ENCODE measurements around the gene CNGA3. TPM values are rescaled to one million over a fixed set of nuclear protein-coding genes. Genes with fewer than 3 reads are reported as not detected.
"Not testable (repeated sequence)": the region's sequence is repeated elsewhere in the genome, so short reads cannot be mapped to it uniquely, and the experiment has no call there.

CNGA3 gene
- total RNA-seq, 1 donor from 2014 or later: not detected

DNA sequence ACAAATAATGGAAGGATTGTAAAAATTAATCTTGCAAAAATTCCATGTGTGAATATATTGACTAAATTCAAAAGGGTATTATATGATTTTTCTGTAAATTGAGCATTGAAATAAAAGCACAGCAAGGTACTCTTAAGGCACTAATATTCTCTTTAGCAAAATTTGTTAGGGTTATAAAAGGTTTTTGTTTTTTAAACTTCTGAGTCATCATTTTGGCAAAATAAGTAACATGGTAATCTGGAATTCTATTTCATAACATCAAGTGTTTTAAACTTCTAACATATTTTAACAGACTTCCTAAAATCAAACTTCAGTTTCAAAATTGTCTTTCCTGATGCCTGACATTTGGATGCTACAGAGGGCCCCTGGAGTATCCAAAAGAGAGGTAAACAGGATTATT, 85.9 kb downstream of the CNGA3 start:
- Mint-ChIP-seq H3K4me3 (ENCODE audit: low read depth) (no peak overlapping the region), H3K4me1 (ENCODE audit: low read depth) (peaks cover 3% of the 10 kb centered on the region), H3K27me3 (ENCODE audit: low read depth) (peaks cover 10% of the 10 kb centered on the region), H3K27ac (no peak overlapping the region), H3K9me3 (peaks cover 20% of the 10 kb centered on the region), H3K36me3 (ENCODE audit: low read depth) (peaks cover 7% of the 10 kb centered on the region)
- DNase-seq (ENCODE audit: low spot score): no peak
- intact Hi-C loops (cut with micrococcal nuclease): no loop called here

DNA sequence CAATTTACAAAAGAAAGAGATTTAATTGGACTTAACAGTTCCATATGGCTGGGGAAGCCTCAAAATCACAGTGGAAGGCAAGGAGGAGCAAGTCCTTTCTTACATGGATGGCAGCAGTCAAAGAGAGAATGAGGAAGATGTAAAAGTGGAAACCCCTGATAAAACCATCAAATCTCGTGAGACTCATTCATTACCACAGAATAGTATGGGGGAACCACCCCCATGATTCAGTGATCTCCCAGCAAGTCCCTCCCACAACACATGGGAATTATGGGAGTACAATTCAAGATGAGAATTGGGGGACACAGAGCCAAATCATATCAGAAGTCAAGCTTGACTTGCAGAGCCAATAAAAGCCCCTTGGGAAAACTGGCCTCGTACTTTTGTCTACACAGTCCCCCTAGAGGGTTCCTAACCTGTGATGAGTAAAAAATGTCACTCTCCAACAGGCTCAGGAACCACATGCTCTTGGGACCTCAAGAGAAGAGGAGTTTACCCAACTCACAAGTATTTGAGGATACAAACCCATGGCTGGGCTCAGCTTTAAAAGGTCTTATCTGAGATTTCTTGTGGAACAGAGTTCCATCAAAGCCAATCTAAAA, 87.2 kb downstream of the CNGA3 start:
- peaks cover 5% of the 10 kb centered on the region for H3K27me3 Mint-ChIP-seq (ENCODE audit: low read depth)
- peaks cover 9% of the 10 kb centered on the region for H3K36me3 Mint-ChIP-seq (ENCODE audit: low read depth)
- H3K4me3 Mint-ChIP-seq (ENCODE audit: low read depth): no peak overlapping the region
- peaks cover 13% of the 10 kb centered on the region for H3K4me1 Mint-ChIP-seq (ENCODE audit: low read depth)
- H3K9me3 Mint-ChIP-seq: peaks cover 24% of the 10 kb centered on the region
- H3K27ac Mint-ChIP-seq: no peak overlapping the region
- intact Hi-C loops (cut with micrococcal nuclease): no loop called here
- DNase-seq (ENCODE audit: low spot score): no peak

DNA sequence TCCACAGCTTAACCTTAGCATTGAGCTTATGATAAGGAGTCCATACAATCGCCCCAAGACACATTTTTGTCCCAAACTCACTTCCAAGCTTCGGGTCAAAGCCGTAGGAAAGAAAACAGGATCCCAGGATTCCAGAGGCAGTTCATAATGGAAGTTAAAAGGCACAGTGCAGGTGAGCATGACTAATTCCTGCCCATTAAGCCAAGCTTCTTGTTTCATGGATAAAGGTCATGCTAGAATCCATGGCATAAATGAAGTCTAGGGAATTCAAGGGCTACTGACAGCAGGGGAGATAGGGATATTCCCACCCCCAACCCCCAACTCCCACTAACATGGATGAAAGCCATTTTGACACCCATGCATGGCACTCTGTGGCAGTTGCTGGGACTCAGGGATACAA, 88.2 kb downstream of the CNGA3 start:
- intact Hi-C loops (cut with micrococcal nuclease): no loop called here
- H3K9me3 Mint-ChIP-seq: peaks cover 34% of the 10 kb centered on the region
- no peak overlapping the region for H3K4me3 Mint-ChIP-seq (ENCODE audit: low read depth)
- no peak for DNase-seq (ENCODE audit: low spot score)
- no peak overlapping the region for H3K27ac Mint-ChIP-seq
- H3K27me3 Mint-ChIP-seq (ENCODE audit: low read depth): no peaks in the 10 kb centered on the region
- H3K4me1 Mint-ChIP-seq (ENCODE audit: low read depth): peaks cover 22% of the 10 kb centered on the region
- H3K36me3 Mint-ChIP-seq (ENCODE audit: low read depth): peaks cover 17% of the 10 kb centered on the region

DNA sequence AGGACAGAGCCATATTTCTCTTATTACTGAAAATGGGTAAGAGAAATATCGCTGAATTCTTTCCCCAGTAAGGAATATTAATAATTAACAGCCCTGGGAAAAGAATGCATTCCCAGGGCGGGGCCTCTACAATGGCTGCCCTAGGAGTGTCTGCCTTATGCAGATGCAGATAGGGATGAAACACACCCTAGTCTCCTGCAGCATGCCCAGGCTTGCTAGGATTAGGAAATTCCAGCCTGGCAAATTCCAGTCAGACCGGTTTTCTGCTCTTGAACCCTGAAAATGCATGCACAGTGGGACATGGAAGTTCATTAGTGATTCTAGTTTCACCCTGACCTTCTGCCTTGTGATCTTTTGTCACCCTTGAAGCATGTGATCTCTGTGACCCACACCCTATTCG, 89.4 kb downstream of the CNGA3 start:
- Mint-ChIP-seq H3K36me3 (ENCODE audit: low read depth) (peaks cover 28% of the 10 kb centered on the region), H3K4me1 (ENCODE audit: low read depth) (peaks cover 25% of the 10 kb centered on the region), H3K9me3 (peaks cover 46% of the 10 kb centered on the region)
- H3K27me3 Mint-ChIP-seq (ENCODE audit: low read depth); H3K4me3 Mint-ChIP-seq (ENCODE audit: low read depth); H3K27ac Mint-ChIP-seq; intact Hi-C loops (cut with micrococcal nuclease): not testable (repeated sequence)
- DNase-seq (ENCODE audit: low spot score): peak; percentile 2

DNA sequence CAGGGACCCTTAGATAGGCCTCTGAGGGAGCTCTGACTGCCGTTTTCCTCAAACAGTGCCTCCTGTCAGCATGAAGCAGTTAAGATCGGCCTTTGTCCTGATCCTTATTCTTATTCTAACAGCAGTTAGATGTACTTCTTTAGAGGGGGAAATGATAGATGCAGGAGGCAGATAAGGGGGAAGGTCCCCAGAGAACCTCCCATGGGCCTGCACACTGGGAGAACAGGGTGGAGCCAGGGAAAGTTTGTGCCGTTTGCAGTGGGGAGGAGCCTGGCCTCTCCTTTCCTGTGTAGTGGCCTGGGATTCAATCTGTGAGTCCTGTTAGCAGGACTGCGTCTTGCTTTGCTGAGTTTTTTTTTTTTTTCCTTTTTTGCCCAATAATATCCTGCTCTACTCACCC, 90.5 kb downstream of the CNGA3 start:
- no peak for DNase-seq (ENCODE audit: low spot score)
- Mint-ChIP-seq H3K4me1 (ENCODE audit: low read depth) (peaks cover 25% of the 10 kb centered on the region), H3K27me3 (ENCODE audit: low read depth) (no peaks in the 10 kb centered on the region), H3K27ac (no peak overlapping the region), H3K4me3 (ENCODE audit: low read depth) (no peak overlapping the region), H3K9me3 (peaks cover 49% of the 10 kb centered on the region), H3K36me3 (ENCODE audit: low read depth) (peaks cover 29% of the 10 kb centered on the region)
- intact Hi-C loops (cut with micrococcal nuclease): no loop called here

DNA sequence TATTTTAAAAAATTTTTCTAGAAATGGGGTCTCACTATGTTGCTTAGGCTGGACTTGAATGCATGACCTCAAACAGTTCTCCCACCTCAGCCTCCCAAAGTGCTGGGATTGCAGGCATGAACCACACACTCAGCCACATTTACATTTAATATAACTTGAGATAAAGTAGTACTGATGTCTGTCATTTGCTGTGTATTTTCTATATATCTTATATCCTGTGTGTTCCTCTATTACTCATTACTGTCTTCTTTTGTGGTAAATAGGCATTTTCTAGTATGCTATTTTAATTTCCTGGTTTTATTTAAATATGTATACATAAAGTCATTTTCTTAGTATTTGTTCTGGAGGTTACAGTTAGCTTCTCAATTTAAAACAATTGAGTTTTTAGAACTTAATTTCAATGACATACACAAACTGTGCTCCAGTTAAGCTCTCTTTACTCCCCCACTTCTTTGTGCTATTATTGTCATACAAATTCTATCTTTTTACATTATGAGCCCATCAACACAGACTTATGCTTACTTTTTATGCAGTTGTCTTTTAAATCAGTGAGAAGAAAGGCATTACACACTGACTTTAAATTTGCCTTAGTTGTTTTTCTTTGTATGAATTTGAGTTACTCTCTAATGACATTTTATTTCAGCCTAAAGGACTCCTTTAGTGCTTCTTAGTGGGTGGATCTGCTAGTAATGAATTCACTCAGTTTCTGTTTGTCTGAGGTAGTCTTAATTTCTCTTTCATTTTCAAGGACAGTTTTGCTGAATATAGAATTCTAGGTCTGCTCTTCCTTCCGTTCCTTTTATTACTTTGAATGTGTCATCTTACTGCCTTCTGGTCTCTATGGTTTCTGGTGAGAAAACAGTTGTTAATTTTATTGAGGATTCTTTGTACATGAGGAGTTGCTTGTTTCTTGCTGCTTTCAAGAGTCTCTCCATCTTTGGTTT, 92.2 kb downstream of the CNGA3 start:
- H3K9me3 Mint-ChIP-seq: peaks cover 39% of the 10 kb centered on the region
- peak; percentile 4 for DNase-seq (ENCODE audit: low spot score)

DNA sequence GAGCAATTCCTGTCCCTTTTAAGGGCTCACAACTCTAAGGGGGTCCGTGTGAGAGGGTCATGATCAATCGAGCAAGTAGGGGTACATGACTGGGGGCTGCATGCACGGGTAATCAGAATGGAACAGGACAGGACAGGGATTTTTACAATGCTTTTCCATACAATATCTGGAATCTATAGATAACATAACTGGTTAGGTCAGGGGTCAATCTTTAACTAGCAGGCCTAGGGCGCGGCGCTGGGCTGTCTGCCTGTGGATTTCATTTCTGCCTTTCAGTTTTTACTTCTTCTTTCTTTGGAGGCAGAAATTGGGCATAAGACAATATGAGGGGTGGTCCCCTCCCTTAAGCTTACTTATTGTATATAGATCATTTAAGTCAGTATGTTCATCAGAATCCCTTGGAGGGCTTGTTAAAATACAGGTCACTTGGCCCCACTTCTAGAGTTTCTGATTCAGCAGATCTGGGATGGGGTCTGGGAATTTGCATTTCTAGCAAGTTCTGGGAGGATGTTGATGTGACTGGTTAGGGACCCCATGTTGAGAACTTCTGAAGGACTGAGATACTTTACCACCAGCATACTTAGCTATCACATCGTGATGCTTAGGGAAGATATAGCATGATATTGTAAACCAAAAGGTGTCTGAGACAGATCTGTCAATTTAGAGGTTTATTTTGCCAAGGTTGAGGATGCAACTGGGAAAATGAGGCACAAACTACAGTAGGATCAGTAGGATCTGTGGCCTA, 95.6 kb downstream of the CNGA3 start:
- Mint-ChIP-seq H3K4me3 (ENCODE audit: low read depth) (no peak overlapping the region), H3K4me1 (ENCODE audit: low read depth) (peaks cover 43% of the 10 kb centered on the region), H3K27ac (no peak overlapping the region), H3K9me3 (peaks cover 30% of the 10 kb centered on the region), H3K27me3 (ENCODE audit: low read depth) (no peaks in the 10 kb centered on the region), H3K36me3 (ENCODE audit: low read depth) (peaks cover 25% of the 10 kb centered on the region)
- intact Hi-C loops (cut with micrococcal nuclease): no loop called here
- DNase-seq (ENCODE audit: low spot score): no peak

More for the DNA sequence above, 92.2 kb downstream of the CNGA3 start:
- Mint-ChIP-seq H3K4me3 (ENCODE audit: low read depth) (peak overlapping the region; percentile 61), H3K27ac (peak overlapping the region; percentile 93), H3K4me1 (ENCODE audit: low read depth) (peaks cover 25% of the 10 kb centered on the region), H3K27me3 (ENCODE audit: low read depth) (no peaks in the 10 kb centered on the region), H3K36me3 (ENCODE audit: low read depth) (peaks cover 24% of the 10 kb centered on the region)
- intact Hi-C loops (cut with micrococcal nuclease): loop anchor here (1.0 to 2.0 kb wide), 3 partner anchors 20 to 44 kb away; no protein-coding TSS in a partner anchor

DNA sequence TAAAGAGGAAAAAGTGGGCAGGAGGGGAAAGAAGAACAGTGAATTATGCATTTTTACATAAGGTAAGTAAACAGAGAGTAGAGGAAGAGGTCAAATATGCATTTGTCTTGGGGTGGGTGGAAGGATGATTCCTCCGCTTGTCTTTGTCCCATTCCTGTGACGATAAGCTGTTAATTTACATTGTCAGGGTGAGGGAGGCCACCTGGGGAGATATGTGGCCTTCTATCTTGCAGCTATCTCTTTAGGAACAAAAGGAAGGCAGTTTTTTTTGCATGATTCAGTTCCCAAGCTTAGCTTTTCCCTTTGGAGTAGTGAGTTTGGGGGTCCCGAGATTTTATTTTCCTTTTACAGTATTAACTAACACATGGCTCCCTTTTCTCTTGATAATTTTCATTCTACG, 96.2 kb downstream of the CNGA3 start:
- Mint-ChIP-seq H3K9me3 (peaks cover 26% of the 10 kb centered on the region), H3K36me3 (ENCODE audit: low read depth) (peaks cover 25% of the 10 kb centered on the region), H3K27ac (no peak overlapping the region), H3K4me1 (ENCODE audit: low read depth) (peaks cover 44% of the 10 kb centered on the region), H3K4me3 (ENCODE audit: low read depth) (no peak overlapping the region), H3K27me3 (ENCODE audit: low read depth) (no peaks in the 10 kb centered on the region)
- DNase-seq (ENCODE audit: low spot score): no peak
- intact Hi-C loops (cut with micrococcal nuclease): no loop called here

DNA sequence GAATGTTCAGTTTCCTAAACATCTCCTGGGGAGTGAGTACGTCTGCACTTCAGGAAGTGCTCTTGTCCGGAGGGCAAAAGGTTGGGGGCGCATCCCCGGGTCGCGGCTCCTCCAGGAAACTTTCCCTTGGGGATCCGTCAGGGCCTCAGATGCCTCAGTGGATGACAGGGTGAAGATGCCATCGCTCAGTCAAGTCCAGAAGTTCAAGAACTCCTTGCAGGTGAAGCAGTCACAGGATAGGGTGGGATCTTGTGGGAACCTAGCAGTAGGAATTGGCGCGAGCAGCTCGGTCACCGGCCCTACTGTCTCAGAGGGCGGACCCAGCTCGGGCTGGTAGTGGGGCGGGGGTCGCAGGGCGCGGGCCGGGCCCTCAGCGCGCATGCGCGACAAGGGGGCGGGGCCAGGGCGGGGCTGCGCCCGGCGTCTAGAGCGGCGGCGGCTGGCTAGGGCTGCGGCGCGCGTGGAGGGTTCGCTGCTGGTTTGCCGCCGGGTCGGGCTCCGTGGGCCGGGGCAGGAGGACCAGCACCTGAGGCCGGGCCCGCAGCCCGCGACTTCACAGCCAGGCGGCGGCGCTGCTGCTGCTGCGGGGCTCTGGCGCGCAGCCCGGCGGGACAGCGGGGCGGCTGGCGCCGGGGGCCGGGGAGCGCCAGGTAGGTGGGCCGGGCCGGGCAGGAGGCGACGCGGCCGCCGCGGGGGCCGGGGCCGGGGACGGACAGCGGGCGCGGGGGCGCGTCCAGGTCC, 98.3 kb downstream of the CNGA3 start, which contains the start of gene INPP4A:
INPP4A (plus strand) TSS at position 423 of the 741 bp plus-strand sequence. CDS start 75,191 bp downstream, outside the sequence.
- peak; percentile 70 for DNase-seq (ENCODE audit: low spot score)
- Mint-ChIP-seq H3K4me3 (ENCODE audit: low read depth) (peak within 1 kb of the TSS; percentile 86), H3K27ac (peak within 1 kb of the TSS; percentile 86), H3K27me3 (ENCODE audit: low read depth) (no peaks in the 10 kb centered on the region), H3K9me3 (peaks cover 13% of the 10 kb centered on the region), H3K36me3 (ENCODE audit: low read depth) (peaks cover 14% of the 10 kb centered on the region), H3K4me1 (ENCODE audit: low read depth) (peaks cover 37% of the 10 kb centered on the region)
- intact Hi-C loops (cut with micrococcal nuclease): loop anchor here (5.0 kb wide), 1 partner anchor 323 kb away; no protein-coding TSS in a partner anchor

DNA sequence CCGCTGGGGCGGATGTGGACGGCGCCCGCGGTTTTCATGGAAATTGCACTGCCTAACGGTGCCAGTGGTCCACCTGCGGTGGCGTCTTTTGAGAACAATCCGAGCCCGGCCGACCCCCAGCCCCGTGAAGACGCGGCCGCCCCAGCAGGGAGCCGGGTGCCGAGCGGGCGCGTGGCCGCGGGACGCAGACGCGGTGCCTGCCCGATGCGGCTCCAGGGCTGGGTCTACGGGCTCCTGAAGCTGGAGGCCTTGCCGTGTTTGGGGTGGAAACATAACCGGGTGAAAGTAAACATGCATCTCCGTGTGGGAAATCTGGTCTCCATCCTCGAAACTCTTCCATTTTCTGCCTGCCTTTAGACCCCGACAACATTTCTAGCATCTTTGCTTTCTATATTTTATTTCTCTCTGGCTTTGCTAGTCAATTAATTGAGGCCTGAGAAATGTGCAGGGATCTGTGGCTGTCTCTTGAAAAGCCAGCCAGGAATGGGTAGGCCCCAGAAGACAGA, 99.0 kb downstream of the CNGA3 start:
- intact Hi-C loops (cut with micrococcal nuclease): loop anchor here (5.0 kb wide), 1 partner anchor 322 kb away; no protein-coding TSS in a partner anchor
- no peaks in the 10 kb centered on the region for H3K27me3 Mint-ChIP-seq (ENCODE audit: low read depth)
- H3K27ac Mint-ChIP-seq: peak overlapping the region; percentile 86
- H3K36me3 Mint-ChIP-seq (ENCODE audit: low read depth): peaks cover 9% of the 10 kb centered on the region
- peaks cover 7% of the 10 kb centered on the region for H3K9me3 Mint-ChIP-seq
- H3K4me1 Mint-ChIP-seq (ENCODE audit: low read depth): peaks cover 38% of the 10 kb centered on the region
- H3K4me3 Mint-ChIP-seq (ENCODE audit: low read depth): peak overlapping the region; percentile 86
- no peak for DNase-seq (ENCODE audit: low spot score)

DNA sequence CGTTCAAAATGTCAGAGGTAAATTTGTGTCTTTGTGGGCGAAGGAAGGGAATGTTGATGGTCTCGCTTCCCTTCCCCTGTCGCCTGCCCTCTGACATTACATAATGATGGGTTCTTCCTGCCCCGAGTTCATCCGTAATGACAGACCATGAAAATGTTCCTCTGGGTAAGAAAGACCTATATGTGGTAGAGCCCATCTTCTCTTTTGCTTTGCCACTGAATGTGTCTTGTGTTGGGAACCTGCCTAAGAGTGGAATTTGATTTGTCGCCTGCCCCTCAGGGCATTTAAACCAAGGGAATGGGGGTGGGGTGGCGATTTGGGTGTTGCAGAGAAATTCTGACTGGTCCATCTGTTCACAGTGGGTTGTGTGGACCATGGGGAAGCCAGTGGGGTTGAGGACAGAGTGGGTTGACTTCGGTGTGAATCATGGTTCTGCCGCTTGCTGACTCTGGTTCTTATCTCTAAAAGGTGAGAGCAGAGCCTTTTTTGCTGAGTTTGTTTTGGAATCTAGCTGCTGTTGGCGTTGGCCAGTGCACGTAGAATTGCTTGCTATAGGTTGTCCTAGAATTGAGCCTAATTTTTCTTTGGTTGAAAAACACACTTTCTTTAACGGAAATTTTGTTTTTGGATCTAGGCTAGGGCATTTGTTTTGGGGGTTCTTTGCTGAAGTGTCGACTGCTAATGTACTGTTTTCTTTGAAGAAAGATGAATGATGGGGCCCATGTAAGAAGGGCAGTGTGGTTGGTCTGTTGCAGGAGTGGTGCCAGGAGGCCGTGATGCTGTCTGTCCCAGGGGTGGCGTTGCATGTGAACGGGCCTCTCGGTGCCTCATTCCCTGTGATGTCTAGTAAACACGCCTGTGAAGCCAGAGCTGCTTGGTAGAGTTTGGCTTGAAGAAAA, 99.7 kb downstream of the CNGA3 start:
- Mint-ChIP-seq H3K36me3 (ENCODE audit: low read depth) (peaks cover 4% of the 10 kb centered on the region), H3K9me3 (no peaks in the 10 kb centered on the region), H3K4me1 (ENCODE audit: low read depth) (peaks cover 44% of the 10 kb centered on the region), H3K4me3 (ENCODE audit: low read depth) (peak overlapping the region; percentile 86), H3K27ac (peak overlapping the region; percentile 86), H3K27me3 (ENCODE audit: low read depth) (no peaks in the 10 kb centered on the region)
- intact Hi-C loops (cut with micrococcal nuclease): loop anchor here (1.0 to 5.0 kb wide), 3 partner anchors 9 to 321 kb away; no protein-coding TSS in a partner anchor
- no peak for DNase-seq (ENCODE audit: low spot score)

Data from activated T-helper 2 cell treated with anti-CD3 and anti-CD28 coated beads, Interferon-gamma antibody, Interleukin-2, Interleukin-4, amounts not matched to agents 10 μg/mL and 5 μg/mL and 100 μg/mL, durations not matched to agents 14 hours and 24 hours and 36 hours (primary cell).